Measurements from ENCODE around the gene IFNLR1. TPM values are rescaled to one million over a fixed set of nuclear protein-coding genes. Genes with fewer than 3 reads are reported as not detected.

The IFNLR1 gene
- total RNA-seq, 1 experiment from 2014 or later = 9.6 TPM

DNA sequence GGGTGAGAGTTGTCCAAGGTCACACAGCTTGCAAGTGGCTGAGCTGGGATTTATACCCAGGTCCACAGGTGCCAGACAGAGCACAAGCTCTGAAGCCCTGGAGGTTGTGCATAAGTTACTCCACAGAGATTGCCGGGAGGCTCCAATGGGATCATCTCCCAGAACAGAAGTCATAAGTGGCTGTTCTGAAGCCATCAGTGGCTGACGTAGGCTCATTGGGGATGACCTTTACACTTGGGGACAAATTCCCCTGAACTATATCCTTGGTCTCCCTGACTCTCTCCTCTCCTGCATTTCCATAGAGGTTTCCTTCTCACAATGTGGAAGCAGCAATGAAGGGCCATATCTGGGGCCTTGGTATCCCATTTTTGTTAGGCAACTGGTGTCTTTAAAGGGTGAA lies 37.0 kb upstream of the IFNLR1 start:
- no peak overlapping the region for H2BK5ac ChIP-seq (ENCODE audit: insufficient read length, low read length)
- H3K79me1 ChIP-seq (ENCODE audit: insufficient read depth, low read depth, low read length, poor library complexity, severe bottlenecking) = no peaks in the 10 kb centered on the region
- no peak overlapping the region for H3K4ac ChIP-seq (ENCODE audit: low read depth, low read length)
- H3K9me3 ChIP-seq (ENCODE audit: control insufficient read depth, low read depth, low read length) = no peaks in the 10 kb centered on the region
- H3K27me3 ChIP-seq (ENCODE audit: insufficient read depth, low read length) = no peaks in the 10 kb centered on the region
- WGBS (ENCODE audit: extremely low coverage, insufficient read length, low lambda C conversion rate) = no CpG with 5 or more reads among the region's 2 CpGs
- Mint-ChIP-seq H3K36me3 (ENCODE audit: insufficient read depth in 1 of 3, low read depth in 3 of 3) (no peaks in the 10 kb centered on the region), H3K27ac (0 out of 7 replicates have a peak overlapping the region, but pooled peaks of 1 of the 3 experiments have one; percentile 54), H3K27me3 (ENCODE audit: low read depth) (peaks cover 1% of the 10 kb centered on the region; the same call in 1 of the 2 replicates), H3K9me3 (no peaks in the 10 kb centered on the region), H3K4me1 (0 out of 4 replicates have a peak, but pooled peaks cover 0 to 3% of the 10 kb centered on the region in 2 experiments), H3K4me3 (no peak overlapping the region)
- H4K91ac ChIP-seq (ENCODE audit: insufficient read length, low read depth, low read length) = no peak overlapping the region
- no peak overlapping the region for H2BK15ac ChIP-seq (ENCODE audit: low read depth, low read length)
- H3K14ac ChIP-seq (ENCODE audit: insufficient read depth, low read length) = no peak overlapping the region
- no peak overlapping the region for H2BK12ac ChIP-seq (ENCODE audit: insufficient read length, low read depth, low read length)
- no peaks in the 10 kb centered on the region for H4K20me1 ChIP-seq (ENCODE audit: control insufficient read depth, insufficient read depth, insufficient read length)
- H4K8ac ChIP-seq (replicated peaks; ENCODE audit: insufficient read length, low read depth, low read length) = no peak overlapping the region
- H3K56ac ChIP-seq (ENCODE audit: insufficient read length, low read depth, low read length) = no peak overlapping the region
- no peak overlapping the region for H3T11ph ChIP-seq (ENCODE audit: low read length)
- H3K23me2 ChIP-seq (ENCODE audit: insufficient read length, low read depth, low read length, poor library complexity, severe bottlenecking) = no peaks in the 10 kb centered on the region
- no peak overlapping the region for H3K4me2 ChIP-seq (ENCODE audit: insufficient read depth, insufficient read length, low read length)
- no peaks in the 10 kb centered on the region; the same call in 1 of the 2 replicates for H3K79me2 ChIP-seq (ENCODE audit: insufficient read depth, low read length)
- no peak overlapping the region for H4K5ac ChIP-seq (ENCODE audit: insufficient read length, low read depth, low read length)
- no peak overlapping the region for H2AK5ac ChIP-seq (ENCODE audit: insufficient read length, low read length)
- no peaks in the 10 kb centered on the region for H3K4me1 ChIP-seq (ENCODE audit: insufficient read depth, low read length)
- no peak overlapping the region for H3K27ac ChIP-seq (ENCODE audit: insufficient read length, low read depth, low read length)
- no peak overlapping the region for H3K18ac ChIP-seq (ENCODE audit: insufficient read length, low read depth, low read length)
- H3K23ac ChIP-seq (ENCODE audit: insufficient read length, low read depth, low read length) = no peak overlapping the region
- TF ChIP-seq, protein P1, sequence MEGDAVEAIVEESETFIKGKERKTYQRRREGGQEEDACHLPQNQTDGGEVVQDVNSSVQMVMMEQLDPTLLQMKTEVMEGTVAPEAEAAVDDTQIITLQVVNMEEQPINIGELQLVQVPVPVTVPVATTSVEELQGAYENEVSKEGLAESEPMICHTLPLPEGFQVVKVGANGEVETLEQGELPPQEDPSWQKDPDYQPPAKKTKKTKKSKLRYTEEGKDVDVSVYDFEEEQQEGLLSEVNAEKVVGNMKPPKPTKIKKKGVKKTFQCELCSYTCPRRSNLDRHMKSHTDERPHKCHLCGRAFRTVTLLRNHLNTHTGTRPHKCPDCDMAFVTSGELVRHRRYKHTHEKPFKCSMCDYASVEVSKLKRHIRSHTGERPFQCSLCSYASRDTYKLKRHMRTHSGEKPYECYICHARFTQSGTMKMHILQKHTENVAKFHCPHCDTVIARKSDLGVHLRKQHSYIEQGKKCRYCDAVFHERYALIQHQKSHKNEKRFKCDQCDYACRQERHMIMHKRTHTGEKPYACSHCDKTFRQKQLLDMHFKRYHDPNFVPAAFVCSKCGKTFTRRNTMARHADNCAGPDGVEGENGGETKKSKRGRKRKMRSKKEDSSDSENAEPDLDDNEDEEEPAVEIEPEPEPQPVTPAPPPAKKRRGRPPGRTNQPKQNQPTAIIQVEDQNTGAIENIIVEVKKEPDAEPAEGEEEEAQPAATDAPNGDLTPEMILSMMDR (conservative IDR thresholded peaks at IDR 0.05) = no peak
- H2BK120ac ChIP-seq (ENCODE audit: low read depth, low read length, poor library complexity, severe bottlenecking) = no peak overlapping the region
- H3K9ac ChIP-seq (ENCODE audit: extremely low read depth, insufficient read length, low read length) = no peak overlapping the region
- H2AFZ ChIP-seq (ENCODE audit: low read length) = no peak overlapping the region
- DNase-seq = no peak
- no peak overlapping the region for H2BK20ac ChIP-seq (ENCODE audit: low read depth, low read length, poor library complexity, severe bottlenecking)

Measured in H9 (cell line).